Endothelial cell of umbilical vein (primary cell): ENCODE results near the gene LATS2. TPM values are rescaled to one million over a fixed set of nuclear protein-coding genes. Genes with fewer than 3 reads are reported as not detected.

ENCODE experiments used
- BruUV-seq: library from RNA; stranded (reverse); fragments of 400-500 nt; replicated peaks from 2 replicates; lab custom pipeline; 2021; lab: Mats Ljungman, UMichigan
- CTCF ChIA-PET: fragments of 300-600, 350-600 bp; sonication (Branson Sonifier 250); formaldehyde crosslinking; loops from one replicate; lab custom pipeline; 2021; ENCODE audit warnings: antibody characterized with exemption, inconsistent platforms; lab: Charles Lee
- POLR2A ChIA-PET: fragments of 300-600, 350-600 bp; sonication (Branson Sonifier 250); formaldehyde crosslinking; loops from one replicate; lab custom pipeline; 2021; ENCODE audit warnings: antibody characterized with exemption, inconsistent platforms; lab: Charles Lee
- DNase-seq: peaks from one replicate; pipeline ENCODE4 v3.0.0-alpha.2; 2011; ENCODE audit warnings: low read depth, low spot score
- FAIRE-seq: peaks from 2 replicates; lab custom pipeline; 2011; peaks lifted over from hg19 to GRCh38; lab: Jason Lieb, UNC
- H2AFZ ChIP-seq: 2 replicates; pipeline ENCODE4 v1.6.0; 2012; ENCODE audit warnings: low read depth, low read length, control low read depth, inconsistent platforms
- H3K27ac ChIP-seq: 2 replicates; pipeline ENCODE4 v1.5.1; 2011; ENCODE audit warnings: low read depth, mild to moderate bottlenecking, control low read depth, low read length, moderate library complexity; ENCODE audit not compliant: insufficient read depth
- H3K27me3 ChIP-seq, 2 experiments: 2 replicates each; pipeline versions ENCODE4 v1.6.0 to v1.6.1; 2011; ENCODE audit warnings: low read length in 2 of 2, mixed read lengths in 1 of 2; ENCODE audit not compliant: control insufficient read depth in 2 of 2, insufficient read depth in 2 of 2
- H3K36me3 ChIP-seq, 2 experiments: 2 replicates in 1 of 2; 3 replicates in 1 of 2; pipeline ENCODE4 v1.5.1; 2011; ENCODE audit warnings: low read length in 2 of 2, mild to moderate bottlenecking in 1 of 2, moderate library complexity in 1 of 2; ENCODE audit not compliant: control insufficient read depth in 2 of 2, insufficient read depth in 2 of 2; ENCODE audit errors: extremely low read depth in 1 of 2
- H3K4me1 ChIP-seq: 3 replicates; pipeline ENCODE4 v1.5.1; 2011; ENCODE audit warnings: mild to moderate bottlenecking, low read length; ENCODE audit not compliant: control insufficient read depth, insufficient read depth; ENCODE audit errors: extremely low read depth
- H3K4me2 ChIP-seq: 2 replicates; pipeline ENCODE4 v1.6.1; 2011; ENCODE audit warnings: low read length, control low read depth, mixed read lengths; ENCODE audit not compliant: insufficient read depth
- H3K4me3 ChIP-seq, 3 experiments: fragments of 200-600 bp in 1 of 3; sonication (generic), shearing (Covaris generic) in 1 of 3; replicated peaks in 1 of 3; 2 replicates each; pipeline ENCODE4 v1.5.1; 2011 to 2016; ENCODE audit warnings: control low read depth in 3 of 3, low read length in 3 of 3, mild to moderate bottlenecking in 2 of 3, inconsistent platforms in 1 of 3, low read depth in 1 of 3, moderate library complexity in 1 of 3; ENCODE audit not compliant: insufficient read depth in 1 of 3
- H3K79me2 ChIP-seq: 2 replicates; pipeline ENCODE4 v1.6.0; 2012; ENCODE audit warnings: low read length, inconsistent platforms; ENCODE audit not compliant: control insufficient read depth, insufficient read depth
- H3K9ac ChIP-seq: replicated peaks from 2 replicates; pipeline ENCODE3; 2011; ENCODE audit warnings: low read length, control low read depth; ENCODE audit not compliant: insufficient read depth; ENCODE audit errors: extremely low read depth
- H3K9me1 ChIP-seq: replicated peaks from 3 replicates; pipeline ENCODE4 v1.6.0; 2011; ENCODE audit warnings: mild to moderate bottlenecking, low read length; ENCODE audit not compliant: control insufficient read depth, insufficient read depth; ENCODE audit errors: extremely low read depth
- H3K9me3 ChIP-seq: replicated peaks from 2 replicates; pipeline ENCODE4 v1.5.1; 2012; ENCODE audit warnings: low read length, inconsistent platforms; ENCODE audit not compliant: control insufficient read depth, insufficient read depth
- H4K20me1 ChIP-seq: replicated peaks from 2 replicates; pipeline ENCODE3; 2011; ENCODE audit warnings: mild to moderate bottlenecking, low read length; ENCODE audit not compliant: control insufficient read depth, insufficient read depth; ENCODE audit errors: extremely low read depth
- EZH2 ChIP-seq: IDR thresholded peaks from 2 replicates; pipeline ENCODE4 v1.6.1; 2012; ENCODE audit warnings: borderline replicate concordance, low read depth, mild to moderate bottlenecking, moderate library complexity, low read length, inconsistent platforms; ENCODE audit not compliant: severe bottlenecking
- FOS ChIP-seq: IDR thresholded peaks from 2 replicates; pipeline ENCODE4 v1.6.1; 2011; ENCODE audit warnings: mild to moderate bottlenecking, low read length, moderate library complexity, borderline replicate concordance; ENCODE audit not compliant: insufficient read depth
- GATA2 ChIP-seq: IDR thresholded peaks from 2 replicates; pipeline ENCODE4 v1.7.0; 2011; ENCODE audit warnings: low read depth, mild to moderate bottlenecking, moderate library complexity, mixed read lengths, low read length; ENCODE audit not compliant: insufficient read length, insufficient read depth
- JUN ChIP-seq: IDR thresholded peaks from 2 replicates; pipeline ENCODE4 v1.6.1; 2011; ENCODE audit warnings: borderline replicate concordance, low read depth; ENCODE audit not compliant: insufficient read length, insufficient read depth
- MYC ChIP-seq: IDR thresholded peaks from one replicate; pipeline ENCODE4 v1.6.1; 2011; ENCODE audit warnings: mild to moderate bottlenecking, low read depth, low read length
- POLR2A ChIP-seq: IDR thresholded peaks from 2 replicates; pipeline ENCODE4 v1.6.1; 2012; ENCODE audit warnings: low read depth, mild to moderate bottlenecking, control low read depth, low read length
- POLR2AphosphoS5 ChIP-seq: IDR thresholded peaks from 2 replicates; pipeline ENCODE4 v1.6.1; 2012; ENCODE audit warnings: low read depth, mild to moderate bottlenecking, control low read depth, low read length, moderate library complexity; ENCODE audit not compliant: insufficient read depth
- dilution Hi-C: fragments of 300-500 bp; cut with MboI; formaldehyde crosslinking; loops from one replicate; pipeline ENCODE4 v1.15.0; 2019; ENCODE audit warnings: low sequenced_read_pairs; ENCODE audit not compliant: extremely low pct_ligation_motif_present
- intact Hi-C: fragments of 100-400 bp; cut with micrococcal nuclease; formaldehyde crosslinking; loops from one replicate; pipeline ENCODE4 v1.10.0; 2022
- polyA plus RNA-seq, 4 experiments: library from polyadenylated mRNA; depleted of rRNA in 3 of 4; stranded (reverse) in 3 of 4; unstranded in 1 of 4; fragments of >200 nt; gene quantifications; 2 replicates each; pipeline versions ENCODE4 v1.2.1 to v1.2.3, GENCODE V29; 2011 to 2012; ENCODE audit warnings: missing spikeins in 1 of 4
- total RNA-seq: library from RNA; stranded (reverse); gene quantifications from 2 replicates; pipeline ENCODE4 v1.2.3, GENCODE V29; 2021
- TF ChIP-seq, protein P1 (sequence below): IDR thresholded peaks from 2 replicates; pipeline ENCODE4 v1.6.1; 2011; ENCODE audit not compliant: insufficient read depth, insufficient read length
- TF ChIP-seq, protein P2 (sequence below), 2 donors: IDR thresholded peaks; 1 replicate in 1 of 2; 2 replicates in 1 of 2; pipeline ENCODE4 v1.5.1; 2011; ENCODE audit warnings: low read length in 2 of 2, mild to moderate bottlenecking in 2 of 2, moderate library complexity in 2 of 2, control low read depth in 1 of 2, inconsistent platforms in 1 of 2, low read depth in 1 of 2; ENCODE audit not compliant: insufficient read depth in 1 of 2; ENCODE audit errors: extremely low read depth in 1 of 2

The LATS2 gene
- total and polyA plus RNA-seq, 2 donors (not counting 3 experiments of a cell fraction or from before 2014, with no cell fraction given) = 33.5 to 67.6 TPM

DNA sequence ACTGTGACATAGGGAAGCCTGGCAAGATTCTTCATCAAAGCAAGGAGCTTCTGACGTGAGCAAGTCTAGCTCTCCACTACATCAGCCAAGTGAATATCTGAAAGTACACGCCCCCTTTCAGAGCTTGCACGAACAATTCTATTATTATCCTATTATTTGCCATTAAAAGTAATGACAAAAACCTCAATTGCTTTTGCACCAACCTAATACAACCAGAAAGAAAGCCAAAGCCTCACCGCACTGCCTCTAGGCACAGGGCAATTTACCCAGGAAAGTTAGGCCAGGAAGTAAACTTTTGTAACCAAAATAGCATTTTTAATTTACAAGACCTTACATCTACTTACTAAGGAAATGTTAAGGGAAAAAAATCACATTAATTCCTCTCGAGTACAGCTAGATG, 41.2 kb downstream of the LATS2 start:
- H3K27ac ChIP-seq = no peak overlapping the region
- dilution Hi-C loops (no loop called here), intact Hi-C loops (no loop called here)
- H3K27me3 ChIP-seq = no peaks in the 10 kb centered on the region
- peaks cover 87% of the 10 kb centered on the region for H3K79me2 ChIP-seq
- H3K9ac ChIP-seq = no peak overlapping the region
- no TSS peak for BruUV-seq
- H3K9me3 ChIP-seq = no peaks in the 10 kb centered on the region
- no peak overlapping the region for H3K4me3 ChIP-seq
- no peaks in the 10 kb centered on the region for H3K9me1 ChIP-seq
- H4K20me1 ChIP-seq = peaks cover 3% of the 10 kb centered on the region
- ChIA-PET CTCF (interaction anchor here (4.5 kb wide), 1 partner anchor 14 kb away, joined by 18 read pairs; no protein-coding TSS in a partner anchor), POLR2A (no interaction called here)
- peaks cover 2 to 6% of the 10 kb centered on the region in 2 experiments for H3K36me3 ChIP-seq
- FAIRE-seq (no peak), DNase-seq (no peak)
- H3K4me1 ChIP-seq = peaks cover 27% of the 10 kb centered on the region
- no peak for TF ChIP-seq GATA2
- TF ChIP-seq, protein P1, sequence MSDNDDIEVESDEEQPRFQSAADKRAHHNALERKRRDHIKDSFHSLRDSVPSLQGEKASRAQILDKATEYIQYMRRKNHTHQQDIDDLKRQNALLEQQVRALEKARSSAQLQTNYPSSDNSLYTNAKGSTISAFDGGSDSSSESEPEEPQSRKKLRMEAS = no peak
- TF ChIP-seq FOS = no peak
- TF ChIP-seq JUN = no peak
- TF ChIP-seq POLR2A = no peak
- TF ChIP-seq, protein P2, sequence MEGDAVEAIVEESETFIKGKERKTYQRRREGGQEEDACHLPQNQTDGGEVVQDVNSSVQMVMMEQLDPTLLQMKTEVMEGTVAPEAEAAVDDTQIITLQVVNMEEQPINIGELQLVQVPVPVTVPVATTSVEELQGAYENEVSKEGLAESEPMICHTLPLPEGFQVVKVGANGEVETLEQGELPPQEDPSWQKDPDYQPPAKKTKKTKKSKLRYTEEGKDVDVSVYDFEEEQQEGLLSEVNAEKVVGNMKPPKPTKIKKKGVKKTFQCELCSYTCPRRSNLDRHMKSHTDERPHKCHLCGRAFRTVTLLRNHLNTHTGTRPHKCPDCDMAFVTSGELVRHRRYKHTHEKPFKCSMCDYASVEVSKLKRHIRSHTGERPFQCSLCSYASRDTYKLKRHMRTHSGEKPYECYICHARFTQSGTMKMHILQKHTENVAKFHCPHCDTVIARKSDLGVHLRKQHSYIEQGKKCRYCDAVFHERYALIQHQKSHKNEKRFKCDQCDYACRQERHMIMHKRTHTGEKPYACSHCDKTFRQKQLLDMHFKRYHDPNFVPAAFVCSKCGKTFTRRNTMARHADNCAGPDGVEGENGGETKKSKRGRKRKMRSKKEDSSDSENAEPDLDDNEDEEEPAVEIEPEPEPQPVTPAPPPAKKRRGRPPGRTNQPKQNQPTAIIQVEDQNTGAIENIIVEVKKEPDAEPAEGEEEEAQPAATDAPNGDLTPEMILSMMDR (IDR thresholded peaks at IDR 0.05; ENCODE audit: extremely low read depth in 1 of 2, insufficient read depth in 1 of 2, low read depth in 1 of 2, low read length in 2 of 2) = no peak
- no peak for TF ChIP-seq MYC
- TF ChIP-seq POLR2AphosphoS5 = no peak
- TF ChIP-seq EZH2 = no peak
- H3K4me2 ChIP-seq = no peak overlapping the region
- no peak overlapping the region for H2AFZ ChIP-seq
